Prostate gland (tissue), 2 donors: ENCODE data around the gene LZTR1. TPM values are rescaled to one million over a fixed set of nuclear protein-coding genes. Genes with fewer than 3 reads are reported as not detected.
"Not testable (repeated sequence)": the region's sequence is repeated elsewhere in the genome, so short reads cannot be mapped to it uniquely, and the experiment has no call there.

Experiments
- DNase-seq: peaks from one replicate; pipeline ENCODE4 v3.0.0-alpha.2; 2019; ENCODE audit warnings: low spot score
- H3K27ac ChIP-seq, 2 donors: fragments of 200-600 bp; sonication (generic); 2 replicates each; pipeline ENCODE4 v1.5.1; 2017 to 2019
- H3K27me3 ChIP-seq: fragments of 200-600 bp; sonication (generic); replicated peaks from 2 replicates; pipeline ENCODE4 v1.5.1; 2019; ENCODE audit not compliant: insufficient read depth
- H3K36me3 ChIP-seq, 2 donors: fragments of 200-600 bp; sonication (generic); 1 replicate in 1 of 2; 2 replicates in 1 of 2; pipeline versions ENCODE4 v1.5.1 to v1.8.1; 2017 to 2019
- H3K4me1 ChIP-seq: fragments of 200-600 bp; sonication (generic); replicated peaks from 2 replicates; pipeline ENCODE4 v1.5.1; 2019
- H3K4me3 ChIP-seq, 2 donors: fragments of 200-600 bp; sonication (generic); 2 replicates each; pipeline ENCODE4 v1.5.1; 2017 to 2019
- H3K9me3 ChIP-seq: fragments of 200-600 bp; sonication (generic); 2 replicates; pipeline ENCODE4 v1.5.1; 2017
- CTCF ChIP-seq, 4 experiments: fragments of 200-600 bp in 2 of 4; fragments of 450-650 bp in 2 of 4; sonication (generic) in 2 of 4; IDR thresholded peaks; 1 replicate in 3 of 4; 2 replicates in 1 of 4; pipeline ENCODE4 v1.5.1; 2016 to 2019; ENCODE audit warnings: antibody characterized with exemption in 4 of 4, mild to moderate bottlenecking in 2 of 4, moderate library complexity in 2 of 4
- POLR2A ChIP-seq: fragments of 450-650 bp; IDR thresholded peaks from one replicate; pipeline ENCODE4 v1.6.1; 2016; ENCODE audit warnings: antibody characterized with exemption, mild to moderate bottlenecking
- POLR2AphosphoS5 ChIP-seq: sonication (generic); formaldehyde crosslinking; IDR thresholded peaks from one replicate; pipeline ENCODE4 v1.6.1; 2017; ENCODE audit warnings: antibody characterized with exemption
- WGBS: methylation state at CpG from one replicate; pipeline ENCODE4 v1.1.5; 2018; 5-methylcytosine and 5-hydroxymethylcytosine counted together
- intact Hi-C: fragments of 100-400 bp; cut with DNase I; formaldehyde crosslinking; loops from one replicate; pipeline ENCODE4 v1.14.2; 2022
- total RNA-seq, 2 donors: library from RNA; depleted of rRNA; stranded (reverse); fragments of >200 nt; gene quantifications; one replicate each; pipeline ENCODE4 v1.1.0, GENCODE V29; 2016

The LZTR1 gene
- total RNA-seq, 2 donors from 2014 or later: 41.5 to 48.9 TPM

GRCh38 chr22:21038405-21038804 lies 56.3 kb downstream of the LZTR1 start:
- intact Hi-C loops: no loop called here
- TF ChIP-seq CTCF (IDR thresholded peaks at IDR 0.05): no peak
- TF ChIP-seq POLR2AphosphoS5: no peak
- TF ChIP-seq POLR2A: no peak
- no peaks in the 10 kb centered on the region for H3K9me3 ChIP-seq
- WGBS: 23% methylated on average over 2 of the region's 2 CpGs
- no peaks in the 10 kb centered on the region for H3K27me3 ChIP-seq
- H3K4me1 ChIP-seq: no peaks in the 10 kb centered on the region
- no peaks in the 10 kb centered on the region for H3K36me3 ChIP-seq
- no peak for DNase-seq
- H3K4me3 ChIP-seq: no peak overlapping the region
- H3K27ac ChIP-seq: no peak overlapping the region

- H3K27me3 ChIP-seq, H3K4me1 ChIP-seq, H3K36me3 ChIP-seq, H3K4me3 ChIP-seq, H3K9me3 ChIP-seq, H3K27ac ChIP-seq, intact Hi-C loops, DNase-seq: not testable (repeated sequence)
- 88% methylated on average over 5 of the region's 5 CpGs for WGBS
Measured at GRCh38 chr22:21039158-21039557, 57.1 kb downstream of the LZTR1 start.

- Histone ChIP-seq H3K27ac (no peak overlapping the region), H3K9me3 (no peaks in the 10 kb centered on the region), H3K4me3 (no peak overlapping the region), H3K27me3 (no peaks in the 10 kb centered on the region), H3K36me3 (no peaks in the 10 kb centered on the region), H3K4me1 (no peaks in the 10 kb centered on the region)
- DNase-seq: no peak
- WGBS: 69% methylated on average over 4 of the region's 4 CpGs
- TF ChIP-seq CTCF (IDR thresholded peaks at IDR 0.05) (no peak), POLR2AphosphoS5 (no peak), POLR2A (no peak)
- intact Hi-C loops: no loop called here
Measured at GRCh38 chr22:21041937-21042336, 59.8 kb downstream of the LZTR1 start.

GRCh38 chr22:21042978-21043859 lies 61.1 kb downstream of the LZTR1 start:
- Histone ChIP-seq H3K9me3 (no peaks in the 10 kb centered on the region), H3K27ac (no peak overlapping the region), H3K4me3 (no peak overlapping the region), H3K4me1 (no peaks in the 10 kb centered on the region), H3K36me3 (no peaks in the 10 kb centered on the region), H3K27me3 (no peaks in the 10 kb centered on the region)
- DNase-seq: no peak
- no peak for TF ChIP-seq CTCF (IDR thresholded peaks at IDR 0.05)
- no peak for TF ChIP-seq POLR2AphosphoS5
- intact Hi-C loops: no loop called here
- WGBS: 93% methylated on average over 6 of the region's 6 CpGs

- 88% methylated on average over 15 of the region's 15 CpGs for WGBS
- H3K4me3 ChIP-seq: peak overlapping the region in 1 of 2 donors; percentile 24
- no peaks in the 10 kb centered on the region for H3K27me3 ChIP-seq
- H3K4me1 ChIP-seq: no peaks in the 10 kb centered on the region
- DNase-seq: no peak
- no peak for TF ChIP-seq POLR2A
- TF ChIP-seq POLR2AphosphoS5: no peak
- TF ChIP-seq CTCF (IDR thresholded peaks at IDR 0.05): no peak
- no peak overlapping the region for H3K27ac ChIP-seq
- intact Hi-C loops: no loop called here
- H3K36me3 ChIP-seq: no peaks in the 10 kb centered on the region
- no peaks in the 10 kb centered on the region for H3K9me3 ChIP-seq
Measured at GRCh38 chr22:21043860-21044535, 61.9 kb downstream of the LZTR1 start.
